ENCODE measurements around the gene RNU6-1.

DNA sequence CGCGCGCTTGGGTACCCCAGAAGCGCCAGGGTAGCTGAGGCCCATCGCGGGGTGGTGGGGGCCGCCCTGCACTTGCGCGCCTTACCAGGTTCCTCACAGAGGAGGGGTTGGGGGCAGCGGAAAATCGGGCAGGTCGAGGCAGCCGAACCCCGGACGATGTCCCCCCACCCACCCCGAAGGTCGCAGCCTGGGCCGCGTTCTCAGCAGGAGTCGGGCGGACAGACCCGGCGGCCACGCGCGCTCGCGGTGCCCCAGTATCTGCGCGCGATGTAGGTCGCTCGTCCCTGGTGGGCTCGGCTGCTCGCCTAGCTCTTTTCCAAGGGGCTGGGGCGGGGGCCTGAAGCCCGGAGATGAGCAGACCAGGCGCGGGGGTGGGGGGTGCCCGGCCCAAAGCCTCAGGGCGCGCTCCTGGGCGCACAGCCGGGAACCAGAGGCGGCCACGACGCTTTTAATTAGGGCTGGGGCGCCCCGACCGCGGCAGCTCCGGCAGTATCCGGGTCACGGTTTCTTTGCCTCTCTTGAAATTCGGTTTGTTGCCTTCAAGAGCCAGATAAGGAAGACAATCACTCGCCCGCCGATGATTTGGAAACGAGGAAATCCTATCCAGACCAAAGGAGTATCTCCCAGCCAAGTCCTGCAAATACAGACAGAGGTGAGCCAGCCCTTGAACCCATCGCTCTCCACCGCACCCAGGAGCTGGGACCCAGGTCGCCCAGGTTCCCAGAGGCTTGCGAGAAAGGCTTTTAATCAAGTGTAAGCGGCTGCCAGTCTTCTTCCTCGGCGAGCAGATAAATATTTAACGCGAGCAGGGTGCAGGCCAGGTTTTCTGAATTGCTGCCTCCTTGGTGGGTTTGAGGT, 10.0 kb downstream of the RNU6-1 start:
- TF ChIP-seq, protein P1, sequence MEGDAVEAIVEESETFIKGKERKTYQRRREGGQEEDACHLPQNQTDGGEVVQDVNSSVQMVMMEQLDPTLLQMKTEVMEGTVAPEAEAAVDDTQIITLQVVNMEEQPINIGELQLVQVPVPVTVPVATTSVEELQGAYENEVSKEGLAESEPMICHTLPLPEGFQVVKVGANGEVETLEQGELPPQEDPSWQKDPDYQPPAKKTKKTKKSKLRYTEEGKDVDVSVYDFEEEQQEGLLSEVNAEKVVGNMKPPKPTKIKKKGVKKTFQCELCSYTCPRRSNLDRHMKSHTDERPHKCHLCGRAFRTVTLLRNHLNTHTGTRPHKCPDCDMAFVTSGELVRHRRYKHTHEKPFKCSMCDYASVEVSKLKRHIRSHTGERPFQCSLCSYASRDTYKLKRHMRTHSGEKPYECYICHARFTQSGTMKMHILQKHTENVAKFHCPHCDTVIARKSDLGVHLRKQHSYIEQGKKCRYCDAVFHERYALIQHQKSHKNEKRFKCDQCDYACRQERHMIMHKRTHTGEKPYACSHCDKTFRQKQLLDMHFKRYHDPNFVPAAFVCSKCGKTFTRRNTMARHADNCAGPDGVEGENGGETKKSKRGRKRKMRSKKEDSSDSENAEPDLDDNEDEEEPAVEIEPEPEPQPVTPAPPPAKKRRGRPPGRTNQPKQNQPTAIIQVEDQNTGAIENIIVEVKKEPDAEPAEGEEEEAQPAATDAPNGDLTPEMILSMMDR (IDR thresholded peaks at IDR 0.05 in 2 of 3, conservative IDR thresholded peaks at IDR 0.05 in 1 of 3; ENCODE audit: borderline replicate concordance in 1 of 3, insufficient read depth in 1 of 3, low read depth in 2 of 3, low read length in 2 of 3), result no peak
- no peak for TF ChIP-seq EZH2phosphoT487 (IDR thresholded peaks at IDR 0.05; ENCODE audit: borderline replicate concordance)
- TF ChIP-seq POLR2A (IDR thresholded peaks at IDR 0.05; ENCODE audit: borderline replicate concordance, extremely low read depth, insufficient read depth, insufficient read length), result no peak
- no peak for TF ChIP-seq SP1 (IDR thresholded peaks at IDR 0.05; ENCODE audit: low read depth)
- TF ChIP-seq, protein P2, sequence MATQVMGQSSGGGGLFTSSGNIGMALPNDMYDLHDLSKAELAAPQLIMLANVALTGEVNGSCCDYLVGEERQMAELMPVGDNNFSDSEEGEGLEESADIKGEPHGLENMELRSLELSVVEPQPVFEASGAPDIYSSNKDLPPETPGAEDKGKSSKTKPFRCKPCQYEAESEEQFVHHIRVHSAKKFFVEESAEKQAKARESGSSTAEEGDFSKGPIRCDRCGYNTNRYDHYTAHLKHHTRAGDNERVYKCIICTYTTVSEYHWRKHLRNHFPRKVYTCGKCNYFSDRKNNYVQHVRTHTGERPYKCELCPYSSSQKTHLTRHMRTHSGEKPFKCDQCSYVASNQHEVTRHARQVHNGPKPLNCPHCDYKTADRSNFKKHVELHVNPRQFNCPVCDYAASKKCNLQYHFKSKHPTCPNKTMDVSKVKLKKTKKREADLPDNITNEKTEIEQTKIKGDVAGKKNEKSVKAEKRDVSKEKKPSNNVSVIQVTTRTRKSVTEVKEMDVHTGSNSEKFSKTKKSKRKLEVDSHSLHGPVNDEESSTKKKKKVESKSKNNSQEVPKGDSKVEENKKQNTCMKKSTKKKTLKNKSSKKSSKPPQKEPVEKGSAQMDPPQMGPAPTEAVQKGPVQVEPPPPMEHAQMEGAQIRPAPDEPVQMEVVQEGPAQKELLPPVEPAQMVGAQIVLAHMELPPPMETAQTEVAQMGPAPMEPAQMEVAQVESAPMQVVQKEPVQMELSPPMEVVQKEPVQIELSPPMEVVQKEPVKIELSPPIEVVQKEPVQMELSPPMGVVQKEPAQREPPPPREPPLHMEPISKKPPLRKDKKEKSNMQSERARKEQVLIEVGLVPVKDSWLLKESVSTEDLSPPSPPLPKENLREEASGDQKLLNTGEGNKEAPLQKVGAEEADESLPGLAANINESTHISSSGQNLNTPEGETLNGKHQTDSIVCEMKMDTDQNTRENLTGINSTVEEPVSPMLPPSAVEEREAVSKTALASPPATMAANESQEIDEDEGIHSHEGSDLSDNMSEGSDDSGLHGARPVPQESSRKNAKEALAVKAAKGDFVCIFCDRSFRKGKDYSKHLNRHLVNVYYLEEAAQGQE (IDR thresholded peaks at IDR 0.05; ENCODE audit: low read depth), result no peak
- no peak for TF ChIP-seq ZNF274 (IDR thresholded peaks at IDR 0.05; ENCODE audit: low read depth, low read length)
- no peak for TF ChIP-seq SRF (IDR thresholded peaks at IDR 0.05; ENCODE audit: low read depth)
- TF ChIP-seq, protein P3, sequence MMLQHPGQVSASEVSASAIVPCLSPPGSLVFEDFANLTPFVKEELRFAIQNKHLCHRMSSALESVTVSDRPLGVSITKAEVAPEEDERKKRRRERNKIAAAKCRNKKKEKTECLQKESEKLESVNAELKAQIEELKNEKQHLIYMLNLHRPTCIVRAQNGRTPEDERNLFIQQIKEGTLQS (IDR thresholded peaks at IDR 0.05), result no peak
- TF ChIP-seq POLR2AphosphoS5 (IDR thresholded peaks at IDR 0.05; ENCODE audit: low read depth, low read length), result no peak
- TF ChIP-seq SIN3A (IDR thresholded peaks at IDR 0.05; ENCODE audit: low read depth), result no peak
- TF ChIP-seq RAD21 (IDR thresholded peaks at IDR 0.05; ENCODE audit: low read depth), result no peak
- TF ChIP-seq YY1 (IDR thresholded peaks at IDR 0.05; ENCODE audit: extremely low read depth, insufficient replicate concordance, low read depth, low read length), result no peak

All from HCT116 (cell line).